Uterus (tissue), 4 donors: ENCODE data around the gene GLB1L3. TPM values are rescaled to one million over a fixed set of nuclear protein-coding genes. Genes with fewer than 3 reads are reported as not detected.

Source experiments
- DNase-seq, 2 donors: peaks; one replicate each; pipeline ENCODE4 v3.0.0-alpha.2; 2019 to 2020
- H3K27ac ChIP-seq, 2 donors: fragments of 200-600 bp; sonication (generic); 1 replicate in 1 of 2; 2 replicates in 1 of 2; pipeline ENCODE4 v1.5.1; 2016 to 2018
- H3K27me3 ChIP-seq, 2 donors: fragments of 200-600 bp; sonication (generic); one replicate each; pipeline ENCODE4 v1.5.1; 2018 to 2019; ENCODE audit warnings: control low read depth in 1 of 2
- H3K36me3 ChIP-seq, 2 donors: fragments of 200-600 bp; sonication (generic); one replicate each; pipeline ENCODE4 v1.5.1; 2019; ENCODE audit warnings: control low read depth in 1 of 2
- H3K4me1 ChIP-seq, 2 donors: fragments of 200-600 bp; sonication (generic); one replicate each; pipeline ENCODE4 v1.5.1; 2018 to 2019; ENCODE audit warnings: control low read depth in 1 of 2
- H3K4me3 ChIP-seq, 2 donors: fragments of 200-600 bp; sonication (generic); 1 replicate in 1 of 2; 2 replicates in 1 of 2; pipeline ENCODE4 v1.5.1; 2018 to 2019; ENCODE audit warnings: mild to moderate bottlenecking in 1 of 2
- H3K9me3 ChIP-seq, 2 donors: fragments of 200-600 bp; sonication (generic); one replicate each; pipeline ENCODE4 v1.5.1; 2019; ENCODE audit warnings: control low read depth in 1 of 2
- POLR2A ChIP-seq, 2 donors: fragments of 450-650 bp; IDR thresholded peaks; one replicate each; pipeline ENCODE4 v1.6.1; 2016; ENCODE audit warnings: antibody characterized with exemption in 2 of 2, mild to moderate bottlenecking in 1 of 2, moderate library complexity in 1 of 2
- intact Hi-C: fragments of 100-400 bp; cut with DNase I; formaldehyde crosslinking; loops from one replicate; pipeline ENCODE4 v1.15.1; 2023; ENCODE audit warnings: low total_unique reads
- total RNA-seq, 4 donors: library from RNA; depleted of rRNA in 3 of 4; stranded (reverse); fragments of >200 nt in 3 of 4; gene quantifications; one replicate each; pipeline versions ENCODE4 v1.1.0 to v1.2.4, GENCODE V29; 2014 to 2023
- TF ChIP-seq, protein P1 (sequence below), 4 experiments: fragments of 200-600 bp in 2 of 4; fragments of 450-650 bp in 2 of 4; sonication (generic) in 2 of 4; IDR thresholded peaks; one replicate each; pipeline ENCODE4 v1.5.1; 2016 to 2019; ENCODE audit warnings: antibody characterized with exemption in 4 of 4, mild to moderate bottlenecking in 2 of 4, moderate library complexity in 1 of 4
- donor health status: DM: yes; HTN: yes; CAD: no.

The GLB1L3 gene
- total RNA-seq, 4 donors from 2014 or later, result 1.4 to 7.2 TPM; not detected in 2

- TF ChIP-seq, protein P1, sequence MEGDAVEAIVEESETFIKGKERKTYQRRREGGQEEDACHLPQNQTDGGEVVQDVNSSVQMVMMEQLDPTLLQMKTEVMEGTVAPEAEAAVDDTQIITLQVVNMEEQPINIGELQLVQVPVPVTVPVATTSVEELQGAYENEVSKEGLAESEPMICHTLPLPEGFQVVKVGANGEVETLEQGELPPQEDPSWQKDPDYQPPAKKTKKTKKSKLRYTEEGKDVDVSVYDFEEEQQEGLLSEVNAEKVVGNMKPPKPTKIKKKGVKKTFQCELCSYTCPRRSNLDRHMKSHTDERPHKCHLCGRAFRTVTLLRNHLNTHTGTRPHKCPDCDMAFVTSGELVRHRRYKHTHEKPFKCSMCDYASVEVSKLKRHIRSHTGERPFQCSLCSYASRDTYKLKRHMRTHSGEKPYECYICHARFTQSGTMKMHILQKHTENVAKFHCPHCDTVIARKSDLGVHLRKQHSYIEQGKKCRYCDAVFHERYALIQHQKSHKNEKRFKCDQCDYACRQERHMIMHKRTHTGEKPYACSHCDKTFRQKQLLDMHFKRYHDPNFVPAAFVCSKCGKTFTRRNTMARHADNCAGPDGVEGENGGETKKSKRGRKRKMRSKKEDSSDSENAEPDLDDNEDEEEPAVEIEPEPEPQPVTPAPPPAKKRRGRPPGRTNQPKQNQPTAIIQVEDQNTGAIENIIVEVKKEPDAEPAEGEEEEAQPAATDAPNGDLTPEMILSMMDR (IDR thresholded peaks at IDR 0.05), result no peak
- TF ChIP-seq POLR2A (IDR thresholded peaks at IDR 0.05), result no peak
- intact Hi-C loops, result no loop called here
- no peaks in the 10 kb centered on the region for H3K27me3 ChIP-seq
- peaks cover 6 to 7% of the 10 kb centered on the region in 2 donors for H3K4me1 ChIP-seq
- no peak for DNase-seq
- H3K27ac ChIP-seq, result no peak overlapping the region
- no peak overlapping the region for H3K4me3 ChIP-seq
- H3K9me3 ChIP-seq, result no peaks in the 10 kb centered on the region
- H3K36me3 ChIP-seq, result no peaks in the 10 kb centered on the region
These were observed 25.9 kb upstream of the GLB1L3 start for GRCh38 chr11:134250246-134250645.

GRCh38 chr11:134250675-134251074 is 25.5 kb upstream of the GLB1L3 start:
- Histone ChIP-seq H3K27me3 (no peaks in the 10 kb centered on the region), H3K4me1 (peaks cover 7 to 8% of the 10 kb centered on the region in 2 donors), H3K9me3 (no peaks in the 10 kb centered on the region), H3K36me3 (no peaks in the 10 kb centered on the region), H3K4me3 (no peak overlapping the region), H3K27ac (no peak overlapping the region)
- intact Hi-C loops, result no loop called here
- TF ChIP-seq, protein P1 (IDR thresholded peaks at IDR 0.05), result no peak
- DNase-seq, result no peak

- intact Hi-C loops, result no loop called here
- peak in 1 of 2 donors; percentile 24 for DNase-seq
- peaks cover 7 to 8% of the 10 kb centered on the region in 2 donors for H3K4me1 ChIP-seq
- peak overlapping the region; percentile 72 to 75 for H3K27ac ChIP-seq
- no peaks in the 10 kb centered on the region for H3K27me3 ChIP-seq
- TF ChIP-seq, protein P1 (IDR thresholded peaks at IDR 0.05), result no peak
- no peak for TF ChIP-seq POLR2A (IDR thresholded peaks at IDR 0.05)
- peak overlapping the region; percentile 78 to 85 for H3K4me3 ChIP-seq
- no peaks in the 10 kb centered on the region for H3K9me3 ChIP-seq
- H3K36me3 ChIP-seq, result no peaks in the 10 kb centered on the region
These were observed 23.6 kb upstream of the GLB1L3 start for GRCh38 chr11:134252346-134253187.

GRCh38 chr11:134253188-134253993 is 22.8 kb upstream of the GLB1L3 start, which contains the start of the genes ACAD8 and THYN1:
Gene ACAD8, plus strand, starts transcription at chr11:134253568. Its CDS starts 33 bp downstream, at chr11:134253601.
Gene THYN1, minus strand, starts transcription at chr11:134253352. Its CDS starts 470 bp downstream, at chr11:134252882.
- H3K4me1 ChIP-seq, result peaks cover 7 to 8% of the 10 kb centered on the region in 2 donors
- H3K36me3 ChIP-seq, result no peaks in the 10 kb centered on the region
- H3K27ac ChIP-seq, result peak within 1 kb of the TSS; percentile 72 to 75
- no peaks in the 10 kb centered on the region for H3K9me3 ChIP-seq
- peak within 1 kb of the TSS; percentile 78 to 85 for H3K4me3 ChIP-seq
- H3K27me3 ChIP-seq, result no peaks in the 10 kb centered on the region
- intact Hi-C loops, result no loop called here
- DNase-seq, result peak; percentile 97
- TF ChIP-seq, protein P1 (IDR thresholded peaks at IDR 0.05), result peak; percentile 24 to 69 (median 38)
- peak; percentile 61 to 72 for TF ChIP-seq POLR2A (IDR thresholded peaks at IDR 0.05)
